B cell (primary cell): ENCODE data around the gene TAF1C.

ENCODE experiments used
- EZH2 ChIP-seq: IDR thresholded peaks from 2 replicates; pipeline ENCODE4 v1.6.1; 2012; ENCODE audit warnings: borderline replicate concordance, low read depth, mild to moderate bottlenecking, moderate library complexity, low read length; ENCODE audit not compliant: insufficient read depth, poor library complexity, severe bottlenecking
- TF ChIP-seq, protein P1 (sequence below): fragments of 200-600 bp; IDR thresholded peaks from one replicate; pipeline ENCODE4 v1.8.0; 2022; ENCODE audit warnings: antibody characterized with exemption, mild to moderate bottlenecking

DNA sequence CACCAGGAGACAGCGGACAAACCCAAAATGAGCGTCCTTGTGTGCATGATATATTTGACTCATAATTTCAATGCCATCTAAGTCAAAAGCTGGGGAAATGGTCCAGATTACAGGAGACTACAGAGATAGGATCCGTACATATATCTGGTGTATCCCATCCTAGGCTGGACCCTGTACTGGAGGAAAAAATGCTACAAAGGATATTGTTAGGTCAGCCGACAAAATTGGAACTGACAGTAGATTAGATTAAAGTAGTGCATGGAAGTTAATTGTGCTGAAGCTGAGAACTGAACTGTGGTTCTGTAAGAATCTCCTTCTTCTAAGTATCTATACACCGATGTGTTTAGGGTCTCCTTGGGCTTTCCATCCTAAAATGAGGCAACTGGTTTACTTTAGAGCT lies 28.7 kb upstream of the TAF1C start:
- TF ChIP-seq, protein P1, sequence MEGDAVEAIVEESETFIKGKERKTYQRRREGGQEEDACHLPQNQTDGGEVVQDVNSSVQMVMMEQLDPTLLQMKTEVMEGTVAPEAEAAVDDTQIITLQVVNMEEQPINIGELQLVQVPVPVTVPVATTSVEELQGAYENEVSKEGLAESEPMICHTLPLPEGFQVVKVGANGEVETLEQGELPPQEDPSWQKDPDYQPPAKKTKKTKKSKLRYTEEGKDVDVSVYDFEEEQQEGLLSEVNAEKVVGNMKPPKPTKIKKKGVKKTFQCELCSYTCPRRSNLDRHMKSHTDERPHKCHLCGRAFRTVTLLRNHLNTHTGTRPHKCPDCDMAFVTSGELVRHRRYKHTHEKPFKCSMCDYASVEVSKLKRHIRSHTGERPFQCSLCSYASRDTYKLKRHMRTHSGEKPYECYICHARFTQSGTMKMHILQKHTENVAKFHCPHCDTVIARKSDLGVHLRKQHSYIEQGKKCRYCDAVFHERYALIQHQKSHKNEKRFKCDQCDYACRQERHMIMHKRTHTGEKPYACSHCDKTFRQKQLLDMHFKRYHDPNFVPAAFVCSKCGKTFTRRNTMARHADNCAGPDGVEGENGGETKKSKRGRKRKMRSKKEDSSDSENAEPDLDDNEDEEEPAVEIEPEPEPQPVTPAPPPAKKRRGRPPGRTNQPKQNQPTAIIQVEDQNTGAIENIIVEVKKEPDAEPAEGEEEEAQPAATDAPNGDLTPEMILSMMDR: no peak
- TF ChIP-seq EZH2: no peak
